Measurements from ENCODE around the gene ZNF423. TPM values are rescaled to one million over a fixed set of nuclear protein-coding genes. Genes with fewer than 3 reads are reported as not detected.

Gene ZNF423
- total and polyA plus RNA-seq, 2 of the 13 experiments (the other 11 are each of a cell fraction or from before 2014, with no cell fraction given) = 0.07 to 0.31 TPM

DNA sequence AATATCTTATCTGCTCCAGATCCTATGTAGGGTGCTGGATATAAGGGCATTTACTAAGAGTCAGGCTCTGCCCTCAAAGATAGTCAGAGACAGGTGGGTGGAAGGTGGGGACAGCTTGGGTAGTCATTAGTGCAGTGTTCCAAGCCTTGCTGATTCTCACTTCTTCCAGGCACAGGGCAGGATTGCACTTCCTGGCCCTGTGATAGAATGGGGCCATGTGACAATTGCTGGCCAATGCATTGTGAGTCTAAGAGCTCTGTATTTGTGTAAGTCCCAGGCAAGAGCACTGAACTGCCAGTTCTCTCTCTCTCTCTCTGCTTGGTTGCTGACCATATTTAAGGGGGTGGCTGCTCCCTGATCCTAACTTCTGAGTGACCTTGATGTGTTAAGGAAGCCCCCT lies 370.2 kb downstream of the ZNF423 start:
- ATAC-seq (no peak), DNase-seq (ENCODE audit: low spot score) (no peak), FAIRE-seq (no peak)
- no peaks in the 10 kb centered on the region for H3K79me2 ChIP-seq (ENCODE audit: insufficient read depth, low read length)
- no peaks in the 10 kb centered on the region for H3K36me3 ChIP-seq (replicated peaks in 1 of 2; ENCODE audit: control insufficient read depth in 1 of 2, insufficient read depth in 2 of 2, low read length in 2 of 2)
- intact Hi-C loops (cut with micrococcal nuclease; ENCODE audit: unreplicated experiment) = no loop called here
- H3K4me2 ChIP-seq (ENCODE audit: low read depth, low read length) = no peak overlapping the region
- no peaks in the 10 kb centered on the region for H4K20me1 ChIP-seq (ENCODE audit: insufficient read depth, low read length)
- TF ChIP-seq MZF1 (CRISPR knock-in tag; IDR thresholded peaks at IDR 0.05; ENCODE audit: borderline replicate concordance) (no peak), ZNF30 (CRISPR knock-in tag; IDR thresholded peaks at IDR 0.05) (no peak)
- no TSS peak for BruUV-seq (replicated peaks)
- H2AFZ ChIP-seq (ENCODE audit: low read length) = no peak overlapping the region
- H3K9ac ChIP-seq (ENCODE audit: insufficient read depth, low read depth, low read length) = no peak overlapping the region
- peaks cover 0 to 11% of the 10 kb centered on the region in 2 experiments; a peak in 1 of 5 replicates for H3K27me3 ChIP-seq (ENCODE audit: control insufficient read depth in 1 of 2, insufficient read depth in 2 of 2, low read length in 2 of 2)
- POLR2A ChIA-PET = no interaction called here
- CTCF ChIA-PET (ENCODE audit: low intra/inter-chr PET ratio, low total read pairs) = no interaction called here
- no peaks in the 10 kb centered on the region for H3K4me1 ChIP-seq (ENCODE audit: insufficient read depth, low read length)
- no peaks in the 10 kb centered on the region for H3K9me3 ChIP-seq (ENCODE audit: low read length)
- in situ Hi-C loops (cut with HindIII; ENCODE audit: extremely low pct_ligation_motif_present, low pct_unique_long_range_greater_than_20kb) = no loop called here
- no peak overlapping the region for H3K4me3 ChIP-seq (replicated peaks in 1 of 3; ENCODE audit: insufficient read depth in 1 of 3, low read depth in 2 of 3, low read length in 3 of 3)
- H3K27ac ChIP-seq (ENCODE audit: extremely low read length, insufficient read depth, low read length) = no peak overlapping the region

DNA sequence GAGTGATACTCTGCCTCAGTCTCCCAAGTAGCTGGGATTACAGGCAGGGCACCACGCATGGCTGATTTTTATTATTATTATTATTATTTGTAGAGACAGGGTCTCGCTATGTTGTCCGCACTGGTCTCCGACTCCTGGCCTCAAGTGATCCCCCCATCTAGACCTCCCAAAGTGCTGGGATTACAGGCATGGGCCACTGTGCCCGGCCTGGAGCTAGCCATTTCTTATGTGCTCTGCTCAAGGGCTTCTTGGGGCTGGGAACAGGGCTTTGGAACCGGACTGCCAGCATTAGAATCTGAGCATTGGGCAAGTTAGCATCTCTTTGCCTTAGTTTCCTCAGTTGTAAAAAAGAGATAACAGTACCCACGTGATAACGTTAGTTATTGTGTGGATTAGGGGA lies 371.0 kb downstream of the ZNF423 start:
- H3K9ac ChIP-seq (ENCODE audit: insufficient read depth, low read depth, low read length) = no peak overlapping the region
- WGBS (ENCODE audit: low lambda C conversion rate) = 60% methylated on average over 8 of the region's 8 CpGs
- no TSS peak for BruUV-seq (replicated peaks)
- no peak overlapping the region for H3K4me2 ChIP-seq (ENCODE audit: low read depth, low read length)
- in situ Hi-C loops (cut with HindIII; ENCODE audit: extremely low pct_ligation_motif_present, low pct_unique_long_range_greater_than_20kb) = no loop called here
- CTCF ChIA-PET (ENCODE audit: low intra/inter-chr PET ratio, low total read pairs) = no interaction called here
- H3K9me3 ChIP-seq (ENCODE audit: low read length) = no peaks in the 10 kb centered on the region
- intact Hi-C loops (cut with micrococcal nuclease; ENCODE audit: unreplicated experiment) = no loop called here
- no peak for DNase-seq (ENCODE audit: low spot score)
- TF ChIP-seq KLF11 (CRISPR knock-in tag; IDR thresholded peaks at IDR 0.05) = no peak
- TF ChIP-seq HNRNPK (IDR thresholded peaks at IDR 0.05; ENCODE audit: low read depth, low read length, poor library complexity, severe bottlenecking) = peak; percentile 6
- H3K27ac ChIP-seq (ENCODE audit: extremely low read length, insufficient read depth, low read length) = no peak overlapping the region
- POLR2A ChIA-PET = no interaction called here
- no peak overlapping the region for H3K4me3 ChIP-seq (replicated peaks in 1 of 3; ENCODE audit: insufficient read depth in 1 of 3, low read depth in 2 of 3, low read length in 3 of 3)
- no peaks in the 10 kb centered on the region for H3K36me3 ChIP-seq (replicated peaks in 1 of 2; ENCODE audit: control insufficient read depth in 1 of 2, insufficient read depth in 2 of 2, low read length in 2 of 2)
- no peaks in the 10 kb centered on the region for H4K20me1 ChIP-seq (ENCODE audit: insufficient read depth, low read length)
- H2AFZ ChIP-seq (ENCODE audit: low read length) = no peak overlapping the region
- H3K79me2 ChIP-seq (ENCODE audit: insufficient read depth, low read length) = no peaks in the 10 kb centered on the region
- ATAC-seq = no peak
- FAIRE-seq = no peak
- peaks cover 0 to 9% of the 10 kb centered on the region in 2 experiments; a peak in 1 of 5 replicates for H3K27me3 ChIP-seq (ENCODE audit: control insufficient read depth in 1 of 2, insufficient read depth in 2 of 2, low read length in 2 of 2)
- H3K4me1 ChIP-seq (ENCODE audit: insufficient read depth, low read length) = no peaks in the 10 kb centered on the region

Data from HepG2 (cell line).